Femur (tissue), 1 donor: ENCODE measurements around the gene CGB1.
"Not testable (repeated sequence)": the region's sequence is repeated elsewhere in the genome, so short reads cannot be mapped to it uniquely, and the experiment has no call there.

Source experiments
- DNase-seq: peaks from one replicate; pipeline ENCODE4 v3.0.0-alpha.2; 2017

The CGB1 gene

GRCh38 chr19:49020931-49021895, 15.5 kb downstream of the CGB1 start:
- no peak for DNase-seq

GRCh38 chr19:49020342-49020741, 16.4 kb downstream of the CGB1 start:
- no peak for DNase-seq

GRCh38 chr19:49019242-49019932, 17.3 kb downstream of the CGB1 start:
- DNase-seq: no peak

GRCh38 chr19:49018388-49019241, 18.1 kb downstream of the CGB1 start:
- DNase-seq: not testable (repeated sequence)

- peak; percentile 56 for DNase-seq
Measured at GRCh38 chr19:49017666-49018351, 18.9 kb downstream of the CGB1 start.

GRCh38 chr19:49017041-49017665, 19.5 kb downstream of the CGB1 start, which contains the start of gene LHB:
Gene LHB, minus strand, starts transcription at chr19:49017091. Its CDS starts 10 bp downstream, at chr19:49017081.
- no peak for DNase-seq

GRCh38 chr19:49016067-49016839, 20.4 kb downstream of the CGB1 start:
- DNase-seq: no peak

- DNase-seq: no peak
Measured at GRCh38 chr19:49014870-49015255, 21.8 kb downstream of the CGB1 start.

- DNase-seq: no peak
Measured at GRCh38 chr19:49014123-49014869, 22.4 kb downstream of the CGB1 start.

GRCh38 chr19:49011194-49011593, 25.5 kb downstream of the CGB1 start:
- no peak for DNase-seq

GRCh38 chr19:49010453-49010852, 26.2 kb downstream of the CGB1 start:
- no peak for DNase-seq

- DNase-seq: no peak
Measured at GRCh38 chr19:49009828-49010227, 26.9 kb downstream of the CGB1 start.

GRCh38 chr19:49006905-49007304, 29.8 kb downstream of the CGB1 start:
- no peak for DNase-seq

GRCh38 chr19:49004964-49005614, 31.6 kb downstream of the CGB1 start:
- DNase-seq: no peak

GRCh38 chr19:49004133-49004532, 32.6 kb downstream of the CGB1 start:
- no peak for DNase-seq

- no peak for DNase-seq
Measured at GRCh38 chr19:48999481-49000325, 37.0 kb downstream of the CGB1 start.

GRCh38 chr19:48997972-48998371, 38.7 kb downstream of the CGB1 start:
- no peak for DNase-seq

- no peak for DNase-seq
Measured at GRCh38 chr19:48994035-48994386, 42.7 kb downstream of the CGB1 start.
